Measurements from ENCODE around the gene ANTKMT. TPM values are rescaled to one million over a fixed set of nuclear protein-coding genes. Genes with fewer than 3 reads are reported as not detected.

Gene ANTKMT
- total RNA-seq, 2 donors from 2014 or later = 10.3 to 11.8 TPM

DNA sequence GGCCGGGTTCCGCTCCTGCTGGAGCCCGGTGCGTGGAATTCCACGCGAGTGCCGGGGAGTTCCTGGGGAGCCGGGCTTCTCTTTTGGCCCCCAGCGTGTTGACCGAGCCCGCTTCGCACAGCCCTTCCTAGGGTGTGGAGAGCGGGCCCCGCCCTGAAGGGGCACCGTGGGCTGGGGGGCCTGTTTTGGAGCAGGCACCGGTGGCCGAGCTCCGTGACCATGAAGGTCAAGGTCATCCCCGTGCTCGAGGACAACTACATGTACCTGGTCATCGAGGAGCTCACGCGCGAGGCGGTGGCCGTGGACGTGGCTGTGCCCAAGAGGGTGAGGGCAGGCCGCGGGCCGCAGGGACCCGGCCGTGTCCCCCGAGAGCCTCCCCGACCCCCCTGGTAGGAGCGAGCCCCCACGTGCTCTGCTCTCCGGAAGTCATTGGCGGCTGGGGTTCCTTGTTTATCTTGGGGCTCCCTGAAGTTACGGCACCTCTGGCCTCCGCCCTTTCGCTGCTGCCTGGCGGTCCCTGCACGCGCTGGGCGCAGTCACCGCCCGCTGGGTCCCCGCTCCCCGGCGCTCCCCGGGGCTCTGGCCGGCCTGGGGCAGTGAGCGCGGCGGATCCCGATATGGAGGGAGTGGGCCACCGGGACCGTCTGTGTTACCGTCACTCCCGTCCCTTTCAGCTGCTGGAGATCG lies 6.5 kb downstream of the ANTKMT start:
- Mint-ChIP-seq H3K36me3 (ENCODE audit: low read depth) (no peaks in the 10 kb centered on the region), H3K27ac (no peak overlapping the region), H3K27me3 (no peaks in the 10 kb centered on the region), H3K4me1 (no peaks in the 10 kb centered on the region), H3K4me3 (peak overlapping the region; percentile 57)
- no peaks in the 10 kb centered on the region for H3K9me3 ChIP-seq (ENCODE audit: control insufficient read depth, low read length, poor library complexity, severe bottlenecking)
- no peak for DNase-seq
- ATAC-seq = peak; percentile 15

DNA sequence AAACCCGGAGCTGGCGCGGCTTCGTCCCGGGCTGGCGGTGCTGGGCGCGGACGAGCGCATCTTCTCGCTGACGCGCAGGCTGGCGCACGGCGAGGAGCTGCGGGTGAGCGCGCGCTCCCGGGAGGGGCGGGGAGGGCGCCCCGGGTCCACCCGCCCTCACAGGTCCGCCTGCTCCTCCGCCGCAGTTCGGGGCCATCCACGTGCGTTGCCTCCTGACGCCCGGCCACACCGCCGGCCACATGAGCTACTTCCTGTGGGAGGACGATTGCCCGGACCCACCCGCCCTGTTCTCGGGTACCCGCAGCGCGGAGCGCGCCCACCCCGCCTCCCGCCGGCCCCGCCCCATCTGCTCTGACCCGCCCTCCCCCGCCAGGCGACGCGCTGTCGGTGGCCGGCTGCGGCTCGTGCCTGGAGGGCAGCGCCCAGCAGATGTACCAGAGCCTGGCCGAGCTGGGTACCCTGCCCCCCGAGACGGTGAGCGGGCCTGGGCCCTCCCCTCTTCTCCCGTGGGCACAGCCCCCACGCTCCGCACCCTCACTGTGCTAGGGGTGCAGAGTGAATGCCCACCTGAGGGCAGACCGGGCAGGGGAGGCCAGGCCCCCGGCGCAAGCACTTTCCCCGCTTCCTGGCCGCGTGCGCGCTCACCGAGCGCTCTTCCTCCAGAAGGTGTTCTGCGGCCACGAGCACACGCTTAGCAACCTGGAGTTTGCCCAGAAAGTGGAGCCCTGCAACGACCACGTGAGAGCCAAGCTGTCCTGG lies 7.4 kb downstream of the ANTKMT start:
- H3K9me3 ChIP-seq (ENCODE audit: control insufficient read depth, low read length, poor library complexity, severe bottlenecking) = no peaks in the 10 kb centered on the region
- Mint-ChIP-seq H3K27me3 (no peaks in the 10 kb centered on the region), H3K36me3 (ENCODE audit: low read depth) (no peaks in the 10 kb centered on the region), H3K4me1 (no peaks in the 10 kb centered on the region), H3K27ac (no peak overlapping the region), H3K4me3 (peak overlapping the region; percentile 57)
- ATAC-seq (peak; percentile 83), DNase-seq (peak; percentile 55 to 62 (median 59))

DNA sequence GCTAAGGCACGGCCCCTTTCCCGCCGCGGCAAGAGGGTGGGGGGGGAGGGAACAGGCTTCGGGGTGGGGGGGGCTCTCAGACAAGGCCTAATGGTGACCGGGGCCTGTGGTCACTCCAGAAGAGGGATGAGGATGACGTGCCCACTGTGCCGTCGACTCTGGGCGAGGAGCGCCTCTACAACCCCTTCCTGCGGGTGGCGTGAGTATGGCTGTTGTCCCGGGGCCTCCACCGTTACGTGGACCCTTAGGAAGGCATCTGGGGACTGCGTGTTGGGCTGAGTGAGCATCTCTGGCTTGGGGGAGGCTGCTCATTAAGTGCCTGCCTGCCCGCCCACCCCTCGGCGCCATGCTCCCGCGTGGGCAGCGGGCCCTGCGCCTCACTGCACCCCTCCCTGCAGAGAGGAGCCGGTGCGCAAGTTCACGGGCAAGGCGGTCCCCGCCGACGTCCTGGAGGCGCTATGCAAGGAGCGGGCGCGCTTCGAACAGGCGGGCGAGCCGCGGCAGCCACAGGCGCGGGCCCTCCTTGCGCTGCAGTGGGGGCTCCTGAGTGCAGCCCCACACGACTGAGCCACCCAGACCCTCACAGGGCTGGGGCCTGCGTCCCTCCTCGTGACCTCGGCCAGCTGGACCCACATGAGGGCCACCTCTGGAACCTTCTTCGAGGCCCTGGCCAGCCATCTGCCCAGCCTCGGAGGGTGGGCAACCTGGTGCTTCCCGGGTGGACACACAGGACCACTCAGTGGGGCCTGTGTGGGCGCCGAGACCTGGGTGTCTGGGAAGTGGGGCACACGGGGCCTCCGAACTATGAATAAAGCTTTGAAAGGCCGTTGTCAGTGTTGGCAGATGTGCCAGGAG lies 8.2 kb downstream of the ANTKMT start:
- Mint-ChIP-seq H3K4me1 (no peaks in the 10 kb centered on the region), H3K36me3 (ENCODE audit: low read depth) (no peaks in the 10 kb centered on the region), H3K4me3 (peak overlapping the region; percentile 56), H3K27ac (no peak overlapping the region), H3K27me3 (no peaks in the 10 kb centered on the region)
- H3K9me3 ChIP-seq (ENCODE audit: control insufficient read depth, low read length, poor library complexity, severe bottlenecking) = no peaks in the 10 kb centered on the region
- no peak for DNase-seq
- ATAC-seq = no peak

GRCh38 chr16:729768-730665 lies 9.1 kb downstream of the ANTKMT start:
- H3K4me3 Mint-ChIP-seq = peak overlapping the region; percentile 19
- DNase-seq (no peak), ATAC-seq (no peak)
- H3K9me3 ChIP-seq (ENCODE audit: control insufficient read depth, low read length, poor library complexity, severe bottlenecking) = no peaks in the 10 kb centered on the region
- H3K27ac Mint-ChIP-seq = no peak overlapping the region
- no peaks in the 10 kb centered on the region for H3K27me3 Mint-ChIP-seq
- H3K4me1 Mint-ChIP-seq = no peaks in the 10 kb centered on the region
- H3K36me3 Mint-ChIP-seq (ENCODE audit: low read depth) = no peaks in the 10 kb centered on the region

DNA sequence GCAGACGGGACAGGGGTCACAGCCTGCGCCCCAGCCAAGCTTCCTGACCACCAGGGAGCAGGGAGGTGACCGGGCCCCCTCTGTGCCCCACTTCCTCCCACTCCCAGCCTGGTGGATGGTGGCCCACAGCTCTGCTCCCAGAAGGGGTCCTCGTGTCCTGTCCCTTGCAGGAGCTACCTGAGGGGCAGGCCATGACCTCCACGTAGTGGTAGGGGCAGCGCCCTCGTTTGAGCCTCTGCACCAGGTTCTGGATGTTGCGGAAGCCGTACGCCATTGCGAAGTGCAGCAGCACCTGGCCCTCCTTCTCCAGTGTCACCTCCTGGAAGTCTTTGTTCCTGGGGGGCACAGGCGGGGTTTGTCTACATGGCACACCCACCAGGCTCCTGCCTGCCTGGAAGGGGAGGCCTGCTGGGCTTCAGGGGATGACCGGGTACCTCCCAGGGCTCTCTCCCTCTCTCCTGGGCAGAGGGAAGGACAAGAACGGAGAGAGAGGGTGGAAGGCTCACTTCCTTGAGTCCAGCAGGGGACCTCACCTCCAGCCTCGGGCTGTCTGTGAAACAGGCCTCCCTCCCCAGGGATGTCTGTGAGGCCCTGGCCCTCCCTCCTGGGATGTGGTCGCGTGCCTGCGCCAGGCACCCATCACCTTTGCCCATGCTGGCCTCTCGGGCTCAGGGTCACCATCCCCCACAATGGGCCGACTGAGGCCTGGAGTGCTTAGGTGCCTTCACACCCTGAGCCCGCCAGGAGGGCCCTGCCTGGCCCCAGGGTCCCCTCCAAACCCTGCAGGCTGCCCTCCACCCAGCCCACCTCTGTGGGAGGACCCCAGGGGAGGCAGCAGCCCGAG lies 9.9 kb downstream of the ANTKMT start:
- Mint-ChIP-seq H3K27me3 (no peaks in the 10 kb centered on the region), H3K27ac (no peak overlapping the region), H3K4me1 (peaks cover 3% of the 10 kb centered on the region), H3K36me3 (ENCODE audit: low read depth) (peaks cover 4% of the 10 kb centered on the region), H3K4me3 (no peak overlapping the region)
- no peak for ATAC-seq
- DNase-seq = no peak
- H3K9me3 ChIP-seq (ENCODE audit: control insufficient read depth, low read length, poor library complexity, severe bottlenecking) = no peaks in the 10 kb centered on the region

GRCh38 chr16:732332-732731 lies 11.4 kb downstream of the ANTKMT start:
- Mint-ChIP-seq H3K36me3 (ENCODE audit: low read depth) (peaks cover 4% of the 10 kb centered on the region), H3K27me3 (no peaks in the 10 kb centered on the region), H3K4me1 (peaks cover 3% of the 10 kb centered on the region), H3K27ac (no peak overlapping the region), H3K4me3 (no peak overlapping the region)
- no peaks in the 10 kb centered on the region for H3K9me3 ChIP-seq (ENCODE audit: control insufficient read depth, low read length, poor library complexity, severe bottlenecking)
- DNase-seq = no peak
- no peak for ATAC-seq

GRCh38 chr16:732936-733335 lies 12.0 kb downstream of the ANTKMT start:
- peaks cover 4% of the 10 kb centered on the region for H3K36me3 Mint-ChIP-seq (ENCODE audit: low read depth)
- H3K4me3 Mint-ChIP-seq = no peak overlapping the region
- ATAC-seq = no peak
- no peaks in the 10 kb centered on the region for H3K27me3 Mint-ChIP-seq
- no peak for DNase-seq
- H3K27ac Mint-ChIP-seq = no peak overlapping the region
- no peaks in the 10 kb centered on the region for H3K9me3 ChIP-seq (ENCODE audit: control insufficient read depth, low read length, poor library complexity, severe bottlenecking)
- peaks cover 3% of the 10 kb centered on the region for H3K4me1 Mint-ChIP-seq

- H3K36me3 Mint-ChIP-seq (ENCODE audit: low read depth) = peaks cover 4% of the 10 kb centered on the region
- H3K4me1 Mint-ChIP-seq = peaks cover 3% of the 10 kb centered on the region
- H3K4me3 Mint-ChIP-seq = no peak overlapping the region
- no peak overlapping the region for H3K27ac Mint-ChIP-seq
- DNase-seq (peak in 1 of 3 donors; percentile 14), ATAC-seq (no peak)
- no peaks in the 10 kb centered on the region for H3K9me3 ChIP-seq (ENCODE audit: control insufficient read depth, low read length, poor library complexity, severe bottlenecking)
- no peaks in the 10 kb centered on the region for H3K27me3 Mint-ChIP-seq
These were observed 12.6 kb downstream of the ANTKMT start for GRCh38 chr16:733382-734207.

DNA sequence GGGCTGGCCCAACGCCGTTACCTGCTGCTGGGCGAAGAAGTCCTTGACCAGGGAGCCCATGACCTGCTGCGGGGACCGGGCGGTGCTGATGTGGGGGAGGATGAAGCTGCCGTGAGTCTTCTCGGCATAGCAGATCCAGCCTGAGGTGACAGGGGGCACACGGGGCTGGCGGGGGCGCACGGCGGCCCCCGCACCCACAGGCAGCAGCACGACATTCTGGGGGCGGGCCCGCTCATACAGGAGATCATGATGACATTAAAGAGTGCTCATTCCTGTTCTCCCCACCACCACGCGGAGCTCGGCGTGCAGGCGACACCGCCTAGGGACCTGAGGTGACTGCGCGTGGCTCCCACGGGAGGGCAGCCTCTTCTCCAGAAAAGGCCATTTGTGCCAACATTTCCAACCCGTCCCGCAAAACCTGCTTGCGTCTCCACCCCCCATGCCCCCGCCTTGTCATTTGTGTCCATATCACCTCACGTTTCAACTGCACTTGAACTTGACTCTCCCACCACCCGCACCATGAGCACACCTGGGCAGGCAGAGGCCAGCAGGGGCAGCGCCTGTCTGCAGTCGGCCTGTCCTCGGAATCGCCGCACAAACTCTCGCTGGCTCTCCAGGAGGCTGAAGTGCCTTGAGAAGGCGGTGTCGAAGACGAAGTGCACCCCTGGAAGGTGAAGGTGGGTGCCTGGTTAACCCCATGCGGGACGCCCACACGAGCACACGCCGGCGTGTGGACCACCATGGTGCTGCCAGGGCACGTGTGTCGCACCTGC lies 13.4 kb downstream of the ANTKMT start:
- Mint-ChIP-seq H3K36me3 (ENCODE audit: low read depth) (peaks cover 4% of the 10 kb centered on the region), H3K4me1 (peaks cover 3% of the 10 kb centered on the region), H3K4me3 (no peak overlapping the region), H3K27me3 (no peaks in the 10 kb centered on the region), H3K27ac (no peak overlapping the region)
- no peaks in the 10 kb centered on the region for H3K9me3 ChIP-seq (ENCODE audit: control insufficient read depth, low read length, poor library complexity, severe bottlenecking)
- no peak for ATAC-seq
- DNase-seq = no peak

DNA sequence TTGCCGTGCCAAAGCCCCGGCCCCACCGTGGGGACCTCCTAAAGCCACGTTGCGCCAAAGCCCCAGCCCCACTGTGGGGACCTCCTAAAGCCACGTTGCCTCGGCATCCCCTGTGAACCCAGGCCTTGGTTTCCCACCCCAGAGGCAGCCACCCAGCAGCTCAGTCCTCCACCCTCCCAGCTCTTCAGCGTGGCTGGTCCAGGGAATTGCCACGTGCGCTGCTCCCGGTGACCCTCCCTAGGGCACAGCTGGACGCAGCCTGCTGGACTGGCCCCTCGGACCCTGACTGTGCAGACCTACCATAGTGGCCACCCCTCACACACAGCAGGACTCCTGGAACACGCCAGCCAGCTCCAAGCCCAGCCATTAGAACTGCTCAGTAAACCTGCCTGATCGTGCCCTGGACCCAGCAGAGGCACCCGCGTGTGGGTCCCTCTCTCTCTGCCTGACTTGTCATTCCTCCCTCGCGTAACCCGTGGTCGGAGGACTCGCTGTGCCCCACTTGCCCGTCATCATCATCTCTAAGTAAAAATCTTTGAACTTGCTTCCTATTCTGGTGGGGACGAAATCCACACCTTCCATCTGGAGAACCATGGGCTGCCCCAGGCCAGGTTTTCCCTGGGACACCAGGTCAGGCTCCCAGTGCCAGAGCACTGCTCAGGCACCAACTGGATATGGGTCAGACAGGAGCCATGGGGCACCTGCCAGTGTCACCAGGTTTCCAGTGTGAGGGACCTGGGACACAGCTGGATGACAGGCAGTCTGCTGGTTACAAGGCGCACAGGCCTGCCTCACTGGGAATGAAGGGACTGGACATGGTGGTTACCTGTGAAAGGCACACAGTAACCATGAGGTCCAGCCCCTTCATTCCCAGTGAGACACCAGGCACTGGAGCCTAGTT lies 14.3 kb downstream of the ANTKMT start:
- Mint-ChIP-seq H3K36me3 (ENCODE audit: low read depth) (peaks cover 4% of the 10 kb centered on the region), H3K4me1 (peaks cover 6% of the 10 kb centered on the region), H3K4me3 (no peak overlapping the region), H3K27ac (no peak overlapping the region), H3K27me3 (no peaks in the 10 kb centered on the region)
- ATAC-seq (no peak), DNase-seq (no peak)
- no peaks in the 10 kb centered on the region for H3K9me3 ChIP-seq (ENCODE audit: control insufficient read depth, low read length, poor library complexity, severe bottlenecking)
